Bronchial epithelial cell (primary cell): ENCODE data around the gene MEMO1. TPM values are rescaled to one million over a fixed set of nuclear protein-coding genes. Genes with fewer than 3 reads are reported as not detected.
A peak's percentile ranks its signal among the peaks of the same experiment; 100 is the strongest.

ENCODE experiments used
- DNase-seq: peaks from one replicate; pipeline ENCODE4 v3.0.0-alpha.2; 2010; ENCODE audit warnings: low read depth
- FAIRE-seq: peaks from 2 replicates; lab custom pipeline; 2011; peaks lifted over from hg19 to GRCh38; lab: Jason Lieb, UNC
- H3K27me3 ChIP-seq: 2 replicates; pipeline ENCODE4 v1.5.1; 2011; ENCODE audit warnings: low read length; ENCODE audit not compliant: control insufficient read depth, insufficient read depth
- H3K36me3 ChIP-seq: 2 replicates; pipeline ENCODE4 v1.5.1; 2011; ENCODE audit warnings: low read length; ENCODE audit not compliant: control insufficient read depth, insufficient read depth
- H3K4me3 ChIP-seq: 2 replicates; pipeline ENCODE4 v1.5.1; 2011; ENCODE audit warnings: mild to moderate bottlenecking, low read depth, low read length, control low read depth
- CTCF ChIP-seq: IDR thresholded peaks from 2 replicates; pipeline ENCODE4 v1.5.1; 2011; ENCODE audit warnings: mild to moderate bottlenecking, moderate library complexity, low read length, control low read depth, inconsistent platforms; ENCODE audit not compliant: insufficient read depth, severe bottlenecking
- total RNA-seq: library from RNA; depleted of rRNA; stranded (reverse); fragments of >200 nt; gene quantifications from 2 replicates; pipeline ENCODE4 v1.2.1, GENCODE V29; 2014

MEMO1 gene
- total RNA-seq, 1 donor from 2014 or later: 29.2 TPM

GRCh38 chr2:31950946-31951562, 59.8 kb downstream of the MEMO1 start:
- Histone ChIP-seq H3K27me3 (no peaks in the 10 kb centered on the region), H3K4me3 (no peak overlapping the region), H3K36me3 (no peaks in the 10 kb centered on the region)
- FAIRE-seq: no peak
- no peak for DNase-seq
- TF ChIP-seq CTCF: no peak

- peak; percentile 17 for DNase-seq
- FAIRE-seq: no peak
- no peaks in the 10 kb centered on the region for H3K36me3 ChIP-seq
Observed at GRCh38 chr2:31947871-31948270, 62.9 kb downstream of the MEMO1 start.

GRCh38 chr2:31946838-31947237, 64.0 kb downstream of the MEMO1 start:
- Histone ChIP-seq H3K27me3 (no peaks in the 10 kb centered on the region), H3K4me3 (no peak overlapping the region), H3K36me3 (no peaks in the 10 kb centered on the region)
- FAIRE-seq (no peak), DNase-seq (no peak)
- no peak for TF ChIP-seq CTCF

More at GRCh38 chr2:31947871-31948270, 62.9 kb downstream of the MEMO1 start:
- TF ChIP-seq CTCF: no peak
- no peaks in the 10 kb centered on the region for H3K27me3 ChIP-seq
- H3K4me3 ChIP-seq: no peak overlapping the region

GRCh38 chr2:31945572-31945935, 65.3 kb downstream of the MEMO1 start:
- H3K27me3 ChIP-seq: no peaks in the 10 kb centered on the region
- TF ChIP-seq CTCF: no peak
- DNase-seq (no peak), FAIRE-seq (no peak)
- no peaks in the 10 kb centered on the region for H3K36me3 ChIP-seq
- no peak overlapping the region for H3K4me3 ChIP-seq

- Histone ChIP-seq H3K36me3 (no peaks in the 10 kb centered on the region), H3K27me3 (no peaks in the 10 kb centered on the region), H3K4me3 (no peak overlapping the region)
- DNase-seq (no peak), FAIRE-seq (no peak)
- no peak for TF ChIP-seq CTCF
Observed at GRCh38 chr2:31944828-31945571, 65.8 kb downstream of the MEMO1 start.
